HG02678 (cell line): Measurements from ENCODE around the gene ZFYVE28.

ENCODE experiments used
- ATAC-seq: cut with Tn5 transposase; IDR thresholded peaks from one replicate; pipeline ENCODE4 v1.9.1; 2021; ENCODE audit warnings: mild to moderate bottlenecking, moderate library complexity; ENCODE audit not compliant: unreplicated experiment

ZFYVE28 gene

DNA sequence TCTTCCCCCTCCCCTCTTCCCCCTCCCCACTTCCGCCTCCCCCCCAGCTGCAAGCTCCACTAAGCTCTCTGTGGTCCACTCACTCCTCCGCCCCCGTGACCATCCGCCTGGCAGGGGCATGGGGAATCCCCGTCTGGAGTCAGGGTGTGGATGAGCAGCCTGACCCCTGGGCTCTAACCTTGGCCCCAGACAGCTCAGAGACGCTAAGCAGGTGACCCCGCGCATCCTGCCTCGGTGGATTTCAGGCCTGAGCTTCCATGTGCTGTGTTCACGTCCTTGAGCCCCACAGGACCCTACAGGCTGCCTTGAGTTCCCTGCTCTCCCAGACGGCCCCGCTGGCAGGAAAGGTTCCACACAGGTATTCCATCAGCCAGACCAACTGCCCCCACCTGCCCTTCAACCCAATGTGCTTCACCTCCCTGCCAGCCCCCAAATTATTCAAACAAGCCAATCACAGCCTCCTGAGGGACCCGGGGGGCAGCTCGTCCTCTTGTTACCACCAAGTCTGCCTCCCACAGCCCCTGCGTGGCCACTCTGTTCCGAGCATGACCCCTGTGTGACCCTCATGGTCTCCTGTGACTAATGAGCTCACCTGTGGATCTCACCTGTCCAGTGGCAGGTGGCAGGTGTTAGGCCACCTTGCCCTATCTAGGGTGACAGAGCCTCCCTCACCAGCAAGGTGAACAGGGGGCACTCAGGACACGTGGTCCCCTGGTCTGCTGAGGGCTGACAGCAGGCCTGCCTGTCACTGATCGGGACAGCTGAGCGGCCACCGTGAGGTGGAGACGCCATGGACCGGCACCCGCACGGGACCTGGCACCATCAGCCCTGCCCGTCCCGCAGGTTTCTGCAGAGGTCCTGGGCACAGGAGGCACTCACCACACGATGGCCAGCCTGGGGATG is 83.4 kb downstream of the ZFYVE28 start:
- ATAC-seq, result no peak

DNA sequence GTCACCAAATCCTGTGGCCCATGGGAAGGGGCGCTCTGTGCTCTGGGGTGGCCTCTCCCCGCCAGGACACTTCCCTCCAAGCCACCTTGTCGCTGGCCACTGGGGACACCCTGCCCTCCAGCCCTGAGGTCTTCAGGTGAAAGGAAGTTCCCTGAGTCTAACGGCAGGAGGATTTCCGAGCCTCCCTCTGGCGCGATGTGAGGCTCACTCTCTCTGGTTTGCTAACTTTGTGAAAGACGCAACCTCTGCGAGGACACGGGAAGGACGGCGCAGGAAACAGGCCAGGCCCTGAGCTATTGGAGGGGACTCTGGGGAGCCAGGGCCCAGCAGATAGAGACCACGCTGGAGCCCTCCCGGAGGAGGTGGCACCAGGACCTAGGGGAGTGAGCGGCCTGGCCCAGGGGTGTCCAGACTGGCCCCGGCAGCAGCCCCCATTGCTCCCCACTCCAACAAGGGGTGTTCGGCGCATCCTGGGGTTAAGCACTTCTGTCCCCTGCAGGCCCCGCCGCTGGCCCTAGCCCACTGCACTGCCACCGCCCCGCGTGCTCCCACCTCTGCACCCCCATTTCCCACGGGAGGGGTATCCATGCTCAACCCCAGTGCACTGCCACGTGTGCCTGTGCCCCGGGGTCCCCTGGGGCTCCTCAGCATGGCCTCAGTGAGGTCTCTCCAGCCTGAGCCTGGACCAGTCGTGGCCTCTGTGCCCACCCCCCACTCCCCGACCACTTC is 84.4 kb downstream of the ZFYVE28 start:
- no peak for ATAC-seq

DNA sequence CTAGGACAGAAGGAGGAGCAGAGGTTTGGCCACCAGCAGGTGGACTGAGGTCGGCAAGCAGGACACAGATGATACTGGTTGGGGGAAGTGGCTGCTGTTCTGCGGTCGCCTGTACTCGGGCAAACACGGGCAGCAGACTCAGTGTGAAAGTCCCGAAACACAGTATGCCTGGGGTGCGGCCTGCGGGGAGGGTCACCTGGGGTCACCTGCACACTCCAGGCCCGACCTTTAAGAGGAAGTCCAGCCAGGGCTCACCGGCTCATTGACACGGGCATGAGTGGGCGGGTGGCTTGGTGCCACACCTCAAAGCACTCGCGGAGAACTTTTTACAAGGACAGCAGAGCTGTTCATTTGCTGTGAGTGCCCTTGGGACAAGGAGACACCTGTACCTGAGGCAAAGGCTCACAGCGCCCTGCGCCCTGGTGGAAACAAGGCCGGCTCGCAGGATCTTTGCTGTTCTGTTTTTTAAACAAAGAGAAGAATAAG is 85.0 kb downstream of the ZFYVE28 start:
- no peak for ATAC-seq

DNA sequence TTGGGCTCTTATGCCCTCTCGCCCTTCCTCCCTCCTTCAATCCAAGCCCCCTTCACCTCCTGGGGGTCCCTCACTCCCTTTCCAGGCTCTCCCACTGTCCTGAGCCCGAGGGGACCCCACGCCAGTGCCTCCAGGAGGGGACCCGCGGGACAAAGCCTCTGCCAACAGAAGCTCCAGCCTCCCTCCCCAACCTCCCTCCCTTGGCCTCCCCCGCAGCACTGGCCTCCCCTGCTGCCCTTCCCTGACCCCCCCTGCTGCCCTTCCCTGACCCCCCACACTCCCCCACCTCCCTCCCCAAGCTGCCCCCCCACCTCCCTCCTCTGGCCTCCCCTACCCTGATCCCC is 85.5 kb downstream of the ZFYVE28 start:
- ATAC-seq, result no peak

DNA sequence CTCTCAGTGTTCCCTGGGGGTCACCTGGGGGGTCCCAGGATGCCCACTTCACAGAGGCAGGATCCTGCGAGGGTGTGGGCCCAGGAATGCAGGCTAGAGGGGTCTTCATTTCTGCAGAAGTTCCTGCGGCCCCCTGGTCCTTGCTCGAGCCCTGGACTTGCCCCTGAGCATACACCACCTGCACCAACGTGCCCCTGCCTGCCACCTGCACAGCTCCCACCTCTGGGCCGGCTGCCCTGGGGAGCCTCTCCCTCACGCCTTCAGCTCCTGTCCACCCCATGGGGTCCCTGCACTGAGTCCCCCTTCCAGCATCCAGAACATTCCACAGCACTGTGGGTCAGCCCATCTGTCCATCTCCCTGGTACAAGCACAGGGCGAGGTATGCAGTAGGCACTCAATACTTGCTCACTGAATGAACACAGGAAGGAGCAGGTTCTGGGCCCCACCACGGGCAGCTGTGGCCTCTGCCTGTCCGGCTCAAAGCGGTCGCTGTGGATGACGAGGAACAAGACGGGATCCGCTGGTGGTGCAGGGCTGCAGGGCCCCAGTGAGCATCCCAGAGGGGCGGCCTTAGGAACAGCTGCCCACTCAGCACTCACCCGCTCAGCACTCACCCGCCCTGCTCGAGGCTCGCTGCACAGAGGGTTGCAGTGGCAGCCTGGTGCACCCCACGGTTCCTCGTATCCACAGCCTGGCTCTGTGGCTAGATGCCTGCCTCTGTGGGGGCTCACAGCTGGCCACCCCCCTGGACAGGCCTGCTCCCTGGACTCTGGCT is 86.1 kb downstream of the ZFYVE28 start:
- ATAC-seq, result no peak

DNA sequence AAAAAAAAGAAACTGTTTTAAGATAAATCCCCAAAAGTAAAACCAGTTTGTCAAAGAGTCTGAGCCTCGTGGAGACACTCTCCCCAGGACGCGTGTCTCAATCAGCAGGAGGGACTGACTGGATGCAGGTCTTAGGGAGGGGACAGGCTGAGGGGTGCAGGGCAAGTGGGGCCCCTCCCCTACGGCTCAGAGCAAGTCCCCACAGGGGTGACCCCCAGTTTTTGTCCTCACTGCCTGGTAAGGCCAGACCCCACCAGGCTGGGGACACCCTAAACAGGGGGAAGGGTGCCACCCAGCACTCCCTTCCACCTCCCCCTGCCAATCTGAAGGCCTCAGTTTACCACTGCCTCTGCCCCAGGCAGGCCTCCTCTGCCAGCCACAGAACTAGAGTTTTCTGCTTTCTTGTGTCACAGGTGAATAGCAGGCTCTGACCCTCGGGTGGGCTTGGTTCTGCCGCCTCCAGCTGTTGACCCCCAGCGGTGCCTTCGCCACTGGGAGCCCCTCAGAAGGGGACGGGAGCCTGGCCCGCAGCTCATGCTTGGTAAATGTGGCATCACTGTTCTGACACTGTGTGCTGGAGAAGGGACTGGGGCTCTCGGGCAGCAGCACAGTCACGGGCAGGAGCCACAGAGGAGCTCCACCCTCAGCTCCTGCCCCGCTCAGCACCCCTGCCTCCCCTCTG is 86.8 kb downstream of the ZFYVE28 start:
- ATAC-seq, result no peak

DNA sequence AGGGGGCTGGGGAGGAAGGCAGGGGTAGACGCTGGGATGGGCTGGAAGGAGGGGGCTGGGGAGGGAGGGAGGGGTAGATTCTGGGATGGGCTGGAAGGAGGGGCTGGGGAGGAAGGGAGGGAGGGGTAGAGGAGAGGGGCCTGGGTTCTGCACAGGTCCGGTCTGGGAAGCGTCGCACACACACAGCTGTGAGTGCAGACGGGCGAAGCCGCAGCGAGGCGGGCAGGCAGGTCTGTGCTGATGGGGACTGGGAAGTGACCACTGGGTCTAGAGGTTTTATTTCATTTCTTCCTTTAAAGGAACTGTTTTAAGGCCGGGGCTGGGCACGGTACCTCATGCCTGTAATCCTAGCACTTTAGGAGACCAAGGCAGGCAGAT is 87.4 kb downstream of the ZFYVE28 start:
- ATAC-seq, result no peak

DNA sequence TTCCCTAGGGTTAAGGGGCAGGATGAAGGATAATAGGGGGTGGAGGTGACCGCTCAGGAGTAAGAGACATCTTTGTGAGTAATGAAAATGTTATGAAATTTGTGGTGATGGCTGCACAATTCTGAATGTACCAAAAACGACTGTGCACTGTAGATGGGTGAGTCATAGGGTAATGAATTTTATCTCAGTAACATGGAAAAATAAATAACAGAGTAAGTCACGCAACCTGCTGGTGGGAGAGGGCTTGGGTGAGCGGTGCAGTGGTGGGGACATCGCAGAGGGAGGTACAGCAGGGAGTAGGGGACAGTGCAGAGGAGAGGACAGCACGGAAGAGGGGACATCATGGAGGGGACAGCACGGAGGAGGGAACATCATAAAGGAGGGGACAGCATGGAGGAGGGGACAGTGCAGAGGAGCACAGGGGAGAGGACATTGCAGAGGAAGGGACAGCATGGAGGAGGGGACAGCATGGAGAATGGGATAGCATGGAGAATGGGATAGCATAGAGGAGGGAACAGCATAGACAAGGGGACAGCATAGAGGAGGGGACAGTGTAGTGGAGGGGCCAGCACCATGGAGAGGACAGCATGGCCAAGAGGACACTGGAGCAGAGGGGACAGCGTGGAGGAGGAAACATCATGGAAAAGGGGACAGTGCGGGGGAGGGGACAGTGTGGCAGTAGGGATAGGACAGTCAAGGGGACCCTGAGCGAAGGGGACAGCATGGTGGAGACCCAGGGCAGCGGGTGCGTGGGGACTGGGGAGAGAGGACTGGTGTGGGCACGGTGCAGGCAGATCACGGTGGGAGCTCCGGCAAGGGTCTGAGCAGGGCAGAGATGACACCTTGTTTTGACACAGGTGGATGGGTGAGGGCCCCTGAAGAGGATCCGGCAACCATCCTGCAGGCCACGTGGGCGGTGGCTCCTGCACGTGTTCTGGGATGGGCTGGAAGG is 88.1 kb downstream of the ZFYVE28 start:
- ATAC-seq, result no peak

DNA sequence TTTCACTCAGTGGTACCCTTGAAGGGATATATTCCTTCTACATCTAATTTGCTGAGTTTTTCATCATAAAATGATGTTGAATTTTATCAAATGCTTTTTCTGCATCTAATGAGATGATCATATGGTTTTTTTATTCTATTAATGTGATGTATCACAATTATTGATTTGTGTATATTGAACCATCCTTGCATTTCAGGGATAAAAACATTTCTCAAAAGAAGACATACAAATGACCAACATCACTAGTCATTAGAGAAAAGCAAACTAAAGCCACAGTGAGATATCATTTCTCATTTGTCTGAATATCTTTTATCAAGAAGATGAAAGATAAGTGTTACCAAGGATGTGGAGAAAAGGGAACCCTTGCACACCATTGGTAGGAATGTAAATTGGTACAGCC is 90.9 kb downstream of the ZFYVE28 start:
- no peak for ATAC-seq

DNA sequence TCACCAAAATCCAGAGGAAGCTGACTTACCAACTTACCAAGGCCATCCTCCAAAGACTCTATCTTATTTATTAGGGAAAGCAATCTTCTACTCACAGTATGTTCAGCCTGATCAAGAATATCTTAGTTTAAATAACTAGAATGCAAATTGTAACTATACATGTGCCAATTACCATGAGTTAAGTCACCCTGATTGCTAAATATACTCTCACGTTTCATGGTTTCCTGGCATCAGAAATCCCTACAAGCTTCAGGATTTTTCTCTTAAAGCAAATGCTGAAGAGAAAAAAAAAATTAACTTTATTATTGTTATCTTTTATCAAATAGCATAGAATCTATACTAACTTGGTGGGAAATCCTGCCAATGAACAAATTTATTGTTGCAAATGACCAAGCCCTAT is 93.6 kb downstream of the ZFYVE28 start:
- ATAC-seq, result no peak

DNA sequence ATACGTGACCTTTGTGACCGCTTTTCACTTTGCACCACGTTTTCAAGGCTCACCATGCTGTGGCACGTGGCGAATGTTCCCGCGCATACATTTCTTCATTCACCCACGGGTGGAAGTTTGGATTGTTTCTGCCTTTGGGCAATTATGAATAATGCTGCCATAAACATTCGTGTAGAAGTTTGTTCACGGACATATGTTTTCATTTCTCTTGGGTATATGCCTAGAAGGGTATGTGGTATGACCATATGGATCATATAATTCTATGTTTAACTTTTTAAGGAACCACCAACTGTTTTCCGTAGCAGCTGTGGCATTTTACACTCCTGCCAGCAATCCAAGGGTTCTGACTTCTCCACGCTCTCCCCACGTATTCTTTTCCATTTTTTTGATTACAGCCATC is 95.6 kb downstream of the ZFYVE28 start:
- no peak for ATAC-seq

DNA sequence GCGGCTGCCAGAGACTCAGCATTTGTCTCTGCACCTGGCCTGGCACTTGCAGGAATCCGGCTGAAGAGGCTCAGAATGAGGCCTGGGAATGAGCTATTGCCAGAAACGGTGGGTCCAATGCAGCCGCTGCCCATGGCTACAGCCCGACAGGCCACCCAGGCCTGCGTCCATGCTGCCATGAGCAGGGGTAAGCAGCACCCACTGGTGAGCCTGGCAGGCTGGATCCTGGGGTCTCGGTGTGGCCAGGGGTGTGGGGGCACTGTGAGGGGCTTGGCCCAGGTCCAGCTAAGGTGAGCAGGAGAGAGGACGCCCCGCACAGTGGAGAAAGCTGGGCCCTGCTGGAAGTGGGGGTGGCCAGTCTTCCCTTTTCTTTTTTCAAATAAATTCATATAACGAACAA is 96.2 kb downstream of the ZFYVE28 start:
- ATAC-seq, result no peak

DNA sequence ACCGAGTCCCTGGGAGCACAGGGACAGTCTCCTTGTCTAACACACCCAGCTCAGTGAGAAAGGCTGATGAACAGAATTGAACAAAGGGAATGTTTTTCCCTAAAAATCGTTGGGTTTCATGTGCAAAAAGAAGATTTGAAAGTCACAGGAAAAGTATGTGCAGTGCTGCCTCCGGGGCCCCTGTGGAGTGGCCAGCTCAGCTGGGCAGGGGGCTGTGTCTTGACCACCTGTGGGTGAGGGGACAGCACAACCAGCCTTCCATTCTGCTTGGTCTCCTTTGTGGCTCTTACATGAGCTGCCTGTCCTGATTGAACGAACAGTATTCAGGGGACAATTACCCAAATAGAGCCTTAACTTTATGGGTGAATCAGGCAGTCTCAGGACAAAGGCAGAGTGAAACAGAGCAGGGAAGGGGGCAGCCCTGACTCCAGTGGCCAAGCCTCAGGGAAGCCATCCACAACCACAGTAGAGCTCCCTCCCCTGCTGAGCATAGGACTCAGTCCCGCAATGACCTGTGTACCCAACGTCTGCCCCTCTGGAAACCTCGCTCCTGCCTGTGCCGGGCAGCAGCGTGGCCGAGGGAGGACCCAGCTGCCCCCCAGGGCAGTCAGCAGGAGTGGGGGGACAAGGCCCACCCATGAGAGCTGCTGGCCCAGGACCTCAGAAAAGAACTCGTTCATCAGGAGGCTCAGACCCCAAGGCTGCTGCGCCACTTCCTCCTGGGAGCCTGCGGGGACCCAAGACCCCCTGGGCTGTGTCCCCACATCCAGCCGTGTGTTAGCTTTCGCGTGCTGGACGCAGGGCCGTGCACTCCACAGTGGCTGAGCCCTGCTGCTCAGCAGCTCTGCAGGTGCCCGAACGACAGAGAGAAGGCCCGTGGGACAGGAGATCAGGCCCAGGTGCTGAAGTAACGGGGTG is 96.9 kb downstream of the ZFYVE28 start:
- ATAC-seq, result no peak

DNA sequence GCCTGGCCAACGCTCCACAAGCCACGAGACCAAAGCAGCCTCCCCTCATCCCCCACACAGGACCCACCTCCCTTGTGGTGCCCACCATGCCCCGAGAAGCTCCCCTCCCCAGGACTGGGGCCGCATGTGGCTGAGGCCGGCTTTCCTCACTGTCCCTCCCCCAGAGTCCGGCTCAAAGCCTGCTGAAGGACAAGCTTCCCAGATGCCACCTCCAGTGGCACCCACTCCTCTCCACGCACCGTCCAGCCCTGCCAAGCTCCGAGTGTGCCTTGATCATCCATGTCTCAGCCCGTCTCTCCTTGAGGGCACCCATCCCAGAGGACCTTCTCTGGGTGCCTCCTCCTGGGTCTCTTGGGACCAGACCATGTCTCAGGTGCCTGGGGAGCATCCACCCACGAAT is 97.7 kb downstream of the ZFYVE28 start:
- no peak for ATAC-seq

DNA sequence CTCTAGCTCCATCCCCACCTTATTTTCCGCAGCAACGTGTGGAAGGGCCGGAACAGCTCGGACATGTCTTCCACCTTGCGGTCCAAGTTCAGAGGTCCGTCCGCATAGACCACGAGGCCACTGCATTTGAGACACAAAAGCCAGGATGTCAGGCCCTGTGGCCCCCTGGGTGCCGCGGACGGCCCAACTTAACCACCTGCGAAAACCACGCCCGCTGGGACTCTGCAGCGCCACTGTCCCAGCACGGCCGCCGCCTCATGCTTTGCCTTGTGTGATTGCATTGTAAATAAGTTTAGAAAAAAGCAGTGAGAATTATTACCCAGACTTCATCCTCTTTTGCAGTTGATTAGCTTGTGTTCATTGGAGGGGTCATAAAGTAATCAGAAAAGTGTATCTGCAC is 98.3 kb downstream of the ZFYVE28 start:
- ATAC-seq, result no peak

DNA sequence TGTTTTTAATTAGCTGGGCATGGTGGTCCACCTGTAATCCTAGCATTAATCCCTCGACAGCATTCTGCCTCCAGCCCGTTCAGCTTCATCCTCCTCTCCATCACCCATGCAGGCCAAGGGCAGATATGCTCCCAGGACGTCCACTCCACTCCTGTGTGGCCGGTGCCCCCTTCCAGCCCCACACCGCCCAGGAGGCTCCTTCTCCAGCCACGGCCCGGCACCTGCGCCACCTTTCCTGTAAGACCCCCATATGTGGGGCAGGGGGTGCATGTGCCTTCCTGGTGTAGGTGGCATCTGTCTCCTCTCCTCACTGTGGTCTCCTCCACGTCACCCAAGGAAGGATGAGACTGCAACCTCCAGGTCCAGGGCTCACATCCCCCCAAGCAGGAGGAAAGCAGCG is 99.6 kb downstream of the ZFYVE28 start:
- no peak for ATAC-seq

DNA sequence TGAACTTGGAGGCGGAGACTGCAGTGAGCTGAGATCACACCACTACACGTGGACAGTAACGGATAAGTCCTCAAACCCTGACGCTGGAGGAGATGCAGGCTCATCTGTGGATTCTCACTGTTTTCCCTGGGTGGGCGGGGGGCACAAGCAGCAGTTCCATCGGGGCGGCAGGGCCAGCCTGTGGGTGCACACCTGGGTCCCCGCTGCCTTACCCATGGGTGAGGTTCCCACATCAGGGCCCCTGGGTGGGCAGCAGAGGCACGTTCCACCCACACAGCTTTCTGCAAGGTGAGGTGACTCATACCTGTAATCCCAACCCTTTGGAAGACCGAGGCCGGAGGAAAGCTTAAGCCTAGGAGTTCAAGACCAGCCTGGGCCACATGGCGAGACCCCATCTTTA is 100.0 kb downstream of the ZFYVE28 start:
- no peak for ATAC-seq

DNA sequence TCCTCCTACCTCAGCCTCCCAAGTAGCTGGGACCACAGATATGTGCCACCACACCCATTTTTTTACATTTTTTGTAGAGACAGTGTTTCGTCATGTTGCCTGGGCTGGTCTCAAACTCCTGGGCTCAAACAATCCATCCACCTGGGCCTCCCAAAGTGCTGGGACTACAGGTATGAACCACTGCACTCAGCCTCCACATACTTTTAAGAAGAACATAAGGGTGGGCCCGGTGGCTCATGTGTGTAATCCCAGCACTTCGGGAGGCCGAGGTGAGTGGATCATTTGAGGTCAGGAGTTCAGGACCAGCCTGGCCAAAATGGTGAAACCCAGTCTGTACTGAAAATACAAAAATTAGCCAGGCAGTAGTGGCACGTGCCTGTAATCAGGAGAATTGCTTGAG is 105.1 kb downstream of the ZFYVE28 start:
- ATAC-seq, result no peak
